Fibroblast of skin of right biceps (primary cell): ENCODE measurements around the gene ORC2.

Source experiments
- DNase-seq: peaks from one replicate; pipeline ENCODE4 v3.0.0-alpha.2; 2013

ORC2 gene

DNA sequence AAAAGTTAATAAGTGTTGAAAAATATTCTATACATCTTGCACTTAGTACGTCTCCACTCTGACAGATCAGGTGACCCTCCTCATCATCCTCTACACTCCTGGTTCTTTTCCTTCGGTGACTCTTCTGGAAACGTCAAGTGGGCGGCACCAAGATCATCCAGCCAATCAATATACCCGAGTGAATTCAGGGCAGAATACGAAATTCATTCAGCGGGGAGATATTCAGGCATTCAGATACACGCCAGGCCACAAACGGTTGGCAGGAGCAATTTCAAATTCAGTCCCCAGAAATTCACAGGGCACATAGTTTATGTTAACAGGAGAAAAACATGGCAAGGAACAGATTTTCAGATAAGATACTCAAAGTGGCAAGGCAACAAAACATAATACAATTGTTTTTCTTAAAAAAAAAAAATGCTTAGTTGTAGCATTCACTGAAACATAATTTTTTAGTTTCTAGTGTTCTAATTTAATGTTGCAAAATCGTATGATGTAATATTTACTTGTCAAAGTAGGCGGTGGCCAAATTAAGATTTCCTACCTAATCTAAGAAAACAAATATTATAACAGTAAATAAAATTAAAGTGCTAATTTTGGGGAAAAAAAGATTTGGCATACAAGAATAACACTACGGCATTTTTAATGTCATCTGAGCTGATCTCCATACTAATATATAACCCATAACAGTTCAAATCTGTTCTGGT is 103.2 kb downstream of the ORC2 start:
- peak; percentile 28 for DNase-seq
